A673 (cell line): ENCODE data around the gene RER1. TPM values are rescaled to one million over a fixed set of nuclear protein-coding genes. Genes with fewer than 3 reads are reported as not detected.

Experiments used
- BruUV-seq: library from RNA; stranded (reverse); fragments of 400-500 nt; replicated peaks from 2 replicates; lab custom pipeline; 2021; lab: Mats Ljungman, UMichigan
- CTCF ChIA-PET: fragments of 300-600 bp; sonication (Branson Sonifier 250); formaldehyde crosslinking; loops from one replicate; lab custom pipeline; 2022; ENCODE audit warnings: antibody characterized with exemption; lab: Charles Lee
- POLR2A ChIA-PET: fragments of 300-600 bp; sonication (Branson Sonifier 250); formaldehyde crosslinking; loops from one replicate; lab custom pipeline; 2022; ENCODE audit warnings: antibody characterized with exemption; ENCODE audit not compliant: low non-redundant PET; lab: Charles Lee
- DNase-seq: peaks from one replicate; pipeline ENCODE4 v3.0.0-alpha.2; 2015; ENCODE audit warnings: low spot score
- H3K27ac ChIP-seq: fragments of 200-600 bp; sonication (generic); 2 replicates; pipeline ENCODE4 v1.5.1; 2016; ENCODE audit warnings: mixed run types, low read depth, mild to moderate bottlenecking, mixed read lengths, antibody characterized with exemption, low read length; ENCODE audit not compliant: poor library complexity, severe bottlenecking
- H3K27me3 ChIP-seq: fragments of 200-600 bp; sonication (generic); replicated peaks from 2 replicates; pipeline ENCODE4 v1.6.1; 2017; ENCODE audit warnings: mixed run types, low read depth, mild to moderate bottlenecking, mixed read lengths, antibody characterized with exemption, low read length; ENCODE audit not compliant: insufficient read depth, poor library complexity
- H3K36me3 ChIP-seq: fragments of 200-600 bp; sonication (generic); 2 replicates; pipeline ENCODE4 v1.6.1; 2016; ENCODE audit warnings: mixed run types, mild to moderate bottlenecking, mixed read lengths, antibody characterized with exemption, low read length; ENCODE audit not compliant: insufficient read depth, poor library complexity, severe bottlenecking
- H3K4me1 ChIP-seq: fragments of 200-600 bp; sonication (generic); 2 replicates; pipeline ENCODE4 v1.6.1; 2017; ENCODE audit warnings: mixed run types, mild to moderate bottlenecking, mixed read lengths, antibody characterized with exemption, low read length; ENCODE audit not compliant: insufficient read depth, poor library complexity, severe bottlenecking
- H3K4me3 ChIP-seq: fragments of 200-600 bp; sonication (generic); 2 replicates; pipeline ENCODE4 v1.5.1; 2016; ENCODE audit warnings: low read depth, mixed run types, mild to moderate bottlenecking, mixed read lengths, low read length; ENCODE audit not compliant: poor library complexity, severe bottlenecking
- H3K9me3 ChIP-seq: fragments of 200-600 bp; sonication (generic); 2 replicates; pipeline ENCODE4 v1.6.1; 2016; ENCODE audit warnings: mixed run types, low read depth, mild to moderate bottlenecking, mixed read lengths, antibody characterized with exemption, low read length; ENCODE audit not compliant: poor library complexity, severe bottlenecking
- CTCF ChIP-seq: fragments of 300-800, 200-600 bp; sonication (generic); conservative IDR thresholded peaks from 2 replicates; pipeline ENCODE4 v1.5.1; 2017; ENCODE audit warnings: low read depth, mild to moderate bottlenecking, antibody characterized with exemption, low read length, moderate library complexity, mixed read lengths
- EZH2 ChIP-seq: fragments of 200-600 bp; sonication (generic); IDR thresholded peaks from 2 replicates; pipeline ENCODE4 v1.6.1; 2017; ENCODE audit warnings: borderline replicate concordance, low read depth, mild to moderate bottlenecking, mixed read lengths, antibody characterized with exemption, low read length; ENCODE audit not compliant: poor library complexity, severe bottlenecking
- intact Hi-C: fragments of 100-400 bp; cut with micrococcal nuclease; formaldehyde crosslinking; loops from one replicate; pipeline ENCODE4 v1.10.0; 2022; ENCODE audit not compliant: unreplicated experiment
- total RNA-seq: library from RNA; stranded (reverse); gene quantifications from 2 replicates; pipeline ENCODE4 v1.2.3, GENCODE V29; 2021

Gene RER1
- total RNA-seq, 1 experiment from 2014 or later = 154 TPM

DNA sequence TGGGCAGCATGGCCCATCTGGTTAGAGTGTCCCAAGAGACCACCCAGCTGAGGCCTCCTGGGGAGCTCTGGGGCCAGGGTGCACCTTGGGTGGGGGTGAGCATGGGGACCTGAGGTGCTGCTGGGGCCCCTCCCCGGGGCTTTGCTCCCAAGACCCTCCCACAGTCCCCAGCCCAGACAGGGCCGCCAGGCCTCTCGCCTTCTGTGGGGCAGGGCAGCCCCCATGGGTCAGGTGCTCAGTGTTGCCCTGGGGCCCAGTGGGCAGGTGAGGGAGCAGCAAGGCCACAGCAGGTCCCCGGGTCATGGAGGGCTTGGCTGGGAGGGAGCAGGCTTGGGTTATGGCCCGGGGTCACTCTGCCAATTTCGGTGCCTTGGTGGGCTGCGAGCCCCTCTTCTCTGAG is 45.2 kb downstream of the RER1 start:
- no peak for DNase-seq
- Histone ChIP-seq H3K4me3 (no peak overlapping the region), H3K36me3 (no peaks in the 10 kb centered on the region), H3K27me3 (peaks cover 51% of the 10 kb centered on the region), H3K4me1 (no peaks in the 10 kb centered on the region), H3K27ac (no peak overlapping the region), H3K9me3 (no peaks in the 10 kb centered on the region)
- no TSS peak for BruUV-seq
- ChIA-PET CTCF (no interaction called here), POLR2A (no interaction called here)
- TF ChIP-seq CTCF = no peak
- TF ChIP-seq EZH2 = no peak
- intact Hi-C loops = no loop called here

- BruUV-seq = no TSS peak
- POLR2A ChIA-PET = no interaction called here
- intact Hi-C loops = no loop called here
These were observed 46.0 kb downstream of the RER1 start for GRCh38 chr1:2437617-2438016.

DNA sequence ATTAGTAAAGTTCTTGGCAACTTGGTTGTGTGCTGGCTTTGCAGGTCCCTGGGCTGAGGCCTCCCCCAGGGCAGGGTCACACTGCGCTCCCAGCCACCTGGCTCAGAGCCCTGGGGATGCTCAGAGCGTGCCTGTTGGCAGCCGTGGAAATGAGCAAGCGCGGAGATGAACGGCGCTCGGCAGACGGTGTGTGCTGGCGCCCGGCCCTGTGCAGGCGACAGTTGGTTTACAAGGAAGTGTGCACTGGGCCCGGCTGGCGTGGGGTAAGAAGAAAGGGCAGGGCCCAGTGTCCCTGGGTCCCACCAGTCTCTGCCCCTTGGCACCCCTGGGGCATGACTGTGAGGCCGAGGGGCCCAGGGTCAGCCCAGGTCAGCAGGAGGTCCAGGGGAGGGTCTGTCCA is 46.4 kb downstream of the RER1 start:
- intact Hi-C loops = no loop called here
- ChIA-PET CTCF (no interaction called here), POLR2A (no interaction called here)
- BruUV-seq = no TSS peak
- Histone ChIP-seq H3K36me3 (no peaks in the 10 kb centered on the region), H3K4me1 (peaks cover 2% of the 10 kb centered on the region), H3K9me3 (no peaks in the 10 kb centered on the region), H3K27ac (no peak overlapping the region), H3K27me3 (peaks cover 51% of the 10 kb centered on the region), H3K4me3 (no peak overlapping the region)
- TF ChIP-seq EZH2 (no peak), CTCF (no peak)
- DNase-seq = no peak

More at GRCh38 chr1:2437617-2438016, 46.0 kb downstream of the RER1 start:
- Histone ChIP-seq H3K36me3 (no peaks in the 10 kb centered on the region), H3K27me3 (peaks cover 51% of the 10 kb centered on the region), H3K27ac (no peak overlapping the region), H3K4me1 (no peaks in the 10 kb centered on the region), H3K9me3 (no peaks in the 10 kb centered on the region), H3K4me3 (no peak overlapping the region)
- TF ChIP-seq EZH2 = no peak
- no peak for TF ChIP-seq CTCF
- DNase-seq = no peak
- CTCF ChIA-PET = no interaction called here
